HepG2 (cell line): Measurements from ENCODE around the gene DIPK1A. TPM values are rescaled to one million over a fixed set of nuclear protein-coding genes. Genes with fewer than 3 reads are reported as not detected.

Source experiments
- ATAC-seq: fragments of 200-7000 bp; cut with Tn5 transposase; 3 replicates; pipeline ENCODE4 v1.9.1; 2020; ENCODE audit warnings: mild to moderate bottlenecking, moderate library complexity
- BruUV-seq: library from RNA; stranded (reverse); fragments of 400-500 nt; replicated peaks from 2 replicates; lab custom pipeline; 2021; lab: Mats Ljungman, UMichigan
- CTCF ChIA-PET: fragments of 300-600 bp; formaldehyde crosslinking; extraction: SDS; loops from one replicate; lab custom pipeline; 2021; ENCODE audit warnings: low total read pairs, inconsistent platforms, low intra/inter-chr PET ratio; lab: Yijun Ruan, JAX
- POLR2A ChIA-PET: fragments of 350-600 bp; sonication (Branson Sonifier 250); formaldehyde crosslinking; loops from one replicate; lab custom pipeline; 2020; ENCODE audit warnings: antibody characterized with exemption, inconsistent platforms; lab: Yijun Ruan, JAX
- DNase-seq: peaks from one replicate; pipeline ENCODE4 v3.0.0-alpha.2; 2015; ENCODE audit warnings: low spot score
- FAIRE-seq: peaks from 3 replicates; lab custom pipeline; 2011; peaks lifted over from hg19 to GRCh38; lab: Jason Lieb, UNC
- H2AFZ ChIP-seq: one replicate; pipeline ENCODE4 v1.6.1; 2011; ENCODE audit warnings: low read length, inconsistent platforms
- H3K27ac ChIP-seq: fragments of 300-600 bp; 3 replicates; pipeline ENCODE4 v1.8.0; 2011; ENCODE audit warnings: mixed run types, mild to moderate bottlenecking, mixed read lengths, low read length, inconsistent platforms; ENCODE audit not compliant: insufficient read depth; ENCODE audit errors: extremely low read length
- H3K27me3 ChIP-seq, 2 experiments: fragments of 200-600 bp in 1 of 2; 2 replicates in 1 of 2; 3 replicates in 1 of 2; pipeline versions ENCODE4 v1.6.0 to v1.8.0; 2011; ENCODE audit warnings: low read length in 2 of 2, mild to moderate bottlenecking in 2 of 2, moderate library complexity in 2 of 2, inconsistent platforms in 1 of 2; ENCODE audit not compliant: insufficient read depth in 2 of 2, control insufficient read depth in 1 of 2
- H3K36me3 ChIP-seq, 2 experiments: fragments of 200-600 bp in 1 of 2; replicated peaks in 1 of 2; 2 replicates in 1 of 2; 3 replicates in 1 of 2; pipeline versions ENCODE4 v1.5.1 to v1.8.0; 2011; ENCODE audit warnings: low read length in 2 of 2, inconsistent platforms in 1 of 2; ENCODE audit not compliant: insufficient read depth in 2 of 2, control insufficient read depth in 1 of 2
- H3K4me1 ChIP-seq: 2 replicates; pipeline ENCODE4 v1.5.1; 2012; ENCODE audit warnings: low read length, inconsistent platforms; ENCODE audit not compliant: insufficient read depth
- H3K4me2 ChIP-seq: 2 replicates; pipeline ENCODE4 v1.6.0; 2011; ENCODE audit warnings: low read depth, low read length, inconsistent platforms
- H3K4me3 ChIP-seq, 3 experiments: fragments of 200-600 bp in 1 of 3; sonication (generic), shearing (Covaris generic) in 1 of 3; replicated peaks in 1 of 3; 2 replicates each; pipeline ENCODE4 v1.5.1; 2011 to 2016; ENCODE audit warnings: low read length in 3 of 3, inconsistent platforms in 2 of 3, low read depth in 2 of 3, mild to moderate bottlenecking in 2 of 3, control low read depth in 1 of 3, mixed read lengths in 1 of 3; ENCODE audit not compliant: insufficient read depth in 1 of 3
- H3K79me2 ChIP-seq: one replicate; pipeline ENCODE4 v1.6.1; 2011; ENCODE audit warnings: low read length, inconsistent platforms; ENCODE audit not compliant: insufficient read depth
- H3K9ac ChIP-seq: 2 replicates; pipeline ENCODE4 v1.6.0; 2011; ENCODE audit warnings: mild to moderate bottlenecking, low read depth, low read length, inconsistent platforms; ENCODE audit not compliant: insufficient read depth
- H3K9me3 ChIP-seq: 2 replicates; pipeline ENCODE4 v1.5.1; 2012; ENCODE audit warnings: mild to moderate bottlenecking, low read length
- H4K20me1 ChIP-seq: 2 replicates; pipeline ENCODE4 v1.6.0; 2011; ENCODE audit warnings: inconsistent platforms, mild to moderate bottlenecking, low read length, moderate library complexity; ENCODE audit not compliant: insufficient read depth
- AHDC1 ChIP-seq: sonication (generic); formaldehyde crosslinking; IDR thresholded peaks from 2 replicates; pipeline ENCODE4 v1.5.1; 2020; ENCODE audit warnings: mild to moderate bottlenecking, missing genetic modification reagents, borderline replicate concordance
- BATF2 ChIP-seq: sonication (generic); formaldehyde crosslinking; IDR thresholded peaks from 2 replicates; pipeline ENCODE4 v1.8.0; 2022; ENCODE audit warnings: mild to moderate bottlenecking, missing genetic modification reagents, moderate library complexity
- BCLAF1 ChIP-seq: fragments of 450-650 bp; IDR thresholded peaks from 2 replicates; pipeline ENCODE4 v1.6.1; 2017; ENCODE audit warnings: mild to moderate bottlenecking
- FOXA1 ChIP-seq, 2 experiments: fragments of 450-650 bp in 1 of 2; sonication (generic) in 1 of 2; formaldehyde crosslinking in 1 of 2; IDR thresholded peaks; 2 replicates each; pipeline versions ENCODE4 v1.4.0 to v1.6.1; 2016 to 2020; ENCODE audit warnings: missing genetic modification reagents in 1 of 2
- MEF2D ChIP-seq: sonication (generic); formaldehyde crosslinking; IDR thresholded peaks from 2 replicates; pipeline ENCODE4 v1.5.1; 2020; ENCODE audit warnings: mild to moderate bottlenecking, missing genetic modification reagents
- NCOA2 ChIP-seq: sonication (generic); formaldehyde crosslinking; IDR thresholded peaks from 2 replicates; pipeline ENCODE4 v1.8.0; 2022; ENCODE audit warnings: inconsistent platforms
- PAF1 ChIP-seq: IDR thresholded peaks from 2 replicates; pipeline ENCODE4 v1.6.1; 2016; ENCODE audit warnings: missing genetic modification reagents, missing compliant biosample characterization
- TIGD3 ChIP-seq: sonication (generic); formaldehyde crosslinking; IDR thresholded peaks from 2 replicates; pipeline ENCODE4 v1.5.1; 2020; ENCODE audit warnings: mild to moderate bottlenecking, missing genetic modification reagents, borderline replicate concordance
- ZFP82 ChIP-seq: sonication (generic); formaldehyde crosslinking; IDR thresholded peaks from 2 replicates; pipeline ENCODE4 v1.5.1; 2020; ENCODE audit warnings: mild to moderate bottlenecking, missing genetic modification reagents, borderline replicate concordance
- ZNF30 ChIP-seq: sonication (generic); formaldehyde crosslinking; IDR thresholded peaks from 2 replicates; pipeline ENCODE4 v1.5.0; 2020; ENCODE audit warnings: mild to moderate bottlenecking, missing genetic modification reagents
- WGBS: methylation state at CpG from one replicate; pipeline ENCODE4 v1.1.6; 2017; ENCODE audit warnings: low lambda C conversion rate; 5-methylcytosine and 5-hydroxymethylcytosine counted together
- in situ Hi-C: cut with HindIII; loops from 2 replicates; pipeline ENCODE4 v1.10.0; 2017; ENCODE audit warnings: low pct_unique_long_range_greater_than_20kb; ENCODE audit not compliant: extremely low pct_ligation_motif_present
- intact Hi-C: fragments of 100-400 bp; cut with micrococcal nuclease; formaldehyde crosslinking; loops from one replicate; pipeline ENCODE4 v1.10.0; 2022; ENCODE audit not compliant: unreplicated experiment
- polyA plus RNA-seq, 8 experiments: library from polyadenylated mRNA; depleted of rRNA in 3 of 8; stranded (reverse) in 7 of 8; unstranded in 1 of 8; fragments of >200 nt; fragmentation: Illumina TruSeq in 4 of 8; extraction: Trizol in 4 of 8; gene quantifications; 2 replicates each; pipeline versions ENCODE4 v1.2.1 to v1.2.3, GENCODE V29; 2011 to 2016; ENCODE audit warnings: low read depth in 4 of 8, missing spikeins in 1 of 8, mixed read lengths in 1 of 8; ENCODE audit not compliant: insufficient read depth in 1 of 8
- total RNA-seq, 5 experiments: library from RNA; depleted of rRNA; stranded (reverse); fragments of >200 nt; fragmentation: Illumina TruSeq; extraction: Trizol; gene quantifications; 2 replicates each; pipeline ENCODE4 v1.2.3, GENCODE V29; 2016; ENCODE audit warnings: low read depth in 1 of 5

The DIPK1A gene
- total and polyA plus RNA-seq, 2 of the 13 experiments (the other 11 are each of a cell fraction or from before 2014, with no cell fraction given) = 8.4 TPM

GRCh38 chr1:92948071-92948470 is 13.2 kb downstream of the DIPK1A start (continued):
- no peak for TF ChIP-seq TIGD3 (CRISPR knock-in tag)
- TF ChIP-seq ZFP82 = no peak
- TF ChIP-seq ZNF30 (CRISPR knock-in tag) = no peak
- no peak for TF ChIP-seq NCOA2 (CRISPR knock-in tag)
- no peak for TF ChIP-seq MEF2D
- TF ChIP-seq BCLAF1 = no peak

- Histone ChIP-seq H2AFZ (no peak overlapping the region), H3K4me2 (no peak overlapping the region), H4K20me1 (no peaks in the 10 kb centered on the region), H3K4me1 (peaks cover 55% of the 10 kb centered on the region), H3K79me2 (peaks cover 31% of the 10 kb centered on the region), H3K27ac (no peak overlapping the region), H3K9me3 (no peaks in the 10 kb centered on the region), H3K36me3 (no peaks in the 10 kb centered on the region), H3K9ac (no peak overlapping the region), H3K27me3 (no peaks in the 10 kb centered on the region), H3K4me3 (no peak overlapping the region)
- BruUV-seq = no TSS peak
- POLR2A ChIA-PET = no interaction called here
- intact Hi-C loops = no loop called here
- in situ Hi-C loops = no loop called here
- DNase-seq = no peak
- WGBS = 31% methylated on average over 4 of the region's 4 CpGs
- CTCF ChIA-PET = no interaction called here
- FAIRE-seq = no peak
- ATAC-seq = no peak
- TF ChIP-seq BATF2 (CRISPR knock-in tag) = no peak
- 0 out of 2 replicates have a peak, but pooled peaks have one; percentile 19 for TF ChIP-seq AHDC1 (CRISPR knock-in tag)
- no peak for TF ChIP-seq PAF1
- TF ChIP-seq FOXA1 (IDR thresholded peaks at IDR 0.05) = no peak
- peak; percentile 61 for TF ChIP-seq FOXA1 (CRISPR knock-in tag; IDR thresholded peaks at IDR 0.05)
These were observed 15.5 kb downstream of the DIPK1A start for GRCh38 chr1:92945748-92946270.
